HG02642 (cell line): Measurements from ENCODE around the gene SFXN3.

Experiments used
- ATAC-seq: cut with Tn5 transposase; IDR thresholded peaks from one replicate; pipeline ENCODE4 v1.9.1; 2021; ENCODE audit warnings: mild to moderate bottlenecking; ENCODE audit not compliant: unreplicated experiment, poor library complexity

SFXN3 gene

GRCh38 chr10:101031128-101031795 is at the start of gene SFXN3, which contains the start of gene PDZD7:
TSS of gene SFXN3 (plus strand) at chr10:101031234. CDS start at chr10:101034695, 3,461 bp downstream.
TSS of gene PDZD7 (minus strand) at chr10:101031129. CDS start at chr10:101030219, 910 bp downstream.
- peak; percentile 95 for ATAC-seq

- no peak for ATAC-seq
These were observed 47.9 kb upstream of the SFXN3 start for GRCh38 chr10:100982916-100983830.

- ATAC-seq: no peak
These were observed 47.0 kb upstream of the SFXN3 start for GRCh38 chr10:100983868-100984671.

GRCh38 chr10:100984672-100985177 is 46.3 kb upstream of the SFXN3 start:
- ATAC-seq: no peak

GRCh38 chr10:100985336-100985735 is 45.7 kb upstream of the SFXN3 start:
- ATAC-seq: no peak

- no peak for ATAC-seq
These were observed 44.4 kb upstream of the SFXN3 start for GRCh38 chr10:100986623-100986951.

GRCh38 chr10:100986952-100987684 is 43.9 kb upstream of the SFXN3 start, which contains the start of the genes MRPL43 and TWNK:
TSS of gene MRPL43 (minus strand) at chr10:100987497. CDS start at chr10:100987443, 54 bp downstream.
TSS of gene TWNK (plus strand) at chr10:100987543. CDS start at chr10:100988211, 668 bp downstream.
- peak; percentile 82 for ATAC-seq

- ATAC-seq: no peak
These were observed 43.4 kb upstream of the SFXN3 start for GRCh38 chr10:100987685-100988049.

GRCh38 chr10:100988166-100988565 is 42.9 kb upstream of the SFXN3 start:
- ATAC-seq: no peak

- no peak for ATAC-seq
These were observed 41.9 kb upstream of the SFXN3 start for GRCh38 chr10:100989088-100989487.

- ATAC-seq: no peak
These were observed 36.9 kb upstream of the SFXN3 start for GRCh38 chr10:100993986-100994708.

GRCh38 chr10:100995181-100995580 is 35.9 kb upstream of the SFXN3 start:
- no peak for ATAC-seq

- peak; percentile 24 for ATAC-seq
These were observed 34.2 kb upstream of the SFXN3 start for GRCh38 chr10:100996678-100997359.

- ATAC-seq: peak; percentile 32
These were observed 33.5 kb upstream of the SFXN3 start for GRCh38 chr10:100997360-100998182.

GRCh38 chr10:100998183-100998990 is 32.6 kb upstream of the SFXN3 start:
- ATAC-seq: peak; percentile 25

- ATAC-seq: peak; percentile 54
These were observed 31.9 kb upstream of the SFXN3 start for GRCh38 chr10:100998991-100999741.
